ENCODE measurements around the gene WNT8B. TPM values are rescaled to one million over a fixed set of nuclear protein-coding genes. Genes with fewer than 3 reads are reported as not detected.

Gene WNT8B
- total RNA-seq, 2 experiments from 2014 or later = 0.18 to 0.37 TPM

GRCh38 chr10:100506596-100507356 lies 44.0 kb downstream of the WNT8B start:
- ChIA-PET POLR2A (interaction anchor here (0.6 to 9.0 kb wide), 10 partner anchors 8 to 160 kb away, joined by 3 to 102 read pairs (median 4); partner anchors contain the start of genes HIF1AN and SCD), CTCF (interaction anchor here (0.7 to 9.8 kb wide), 12 partner anchors 11 to 236 kb away, joined by 3 to 253 read pairs (median 35); partner anchors contain the start of genes SCD and SEC31B)
- ATAC-seq = no peak
- Mint-ChIP-seq H3K27me3 (ENCODE audit: low read depth) (no peaks in the 10 kb centered on the region), H3K36me3 (ENCODE audit: low read depth) (peaks cover 77% of the 10 kb centered on the region), H3K9me3 (ENCODE audit: insufficient read depth) (no peaks in the 10 kb centered on the region), H3K4me1 (ENCODE audit: low read depth) (peaks cover 88% of the 10 kb centered on the region), H3K27ac (peak overlapping the region; percentile 94), H3K4me3 (peak overlapping the region; percentile 78)
- no peak for DNase-seq

GRCh38 chr10:100507357-100507732 lies 44.5 kb downstream of the WNT8B start:
- ChIA-PET POLR2A (interaction anchor here (0.6 to 9.0 kb wide), 9 partner anchors 9 to 160 kb away, joined by 3 to 102 read pairs (median 4); partner anchors contain the start of genes HIF1AN and SCD), CTCF (interaction anchor here (0.7 to 9.8 kb wide), 15 partner anchors 10 to 236 kb away, joined by 3 to 253 read pairs (median 23); partner anchors contain the start of genes SCD and SEC31B)
- ATAC-seq (no peak), DNase-seq (no peak)
- peak overlapping the region; percentile 94 for H3K27ac Mint-ChIP-seq
- peak overlapping the region; percentile 78 for H3K4me3 Mint-ChIP-seq
- H3K36me3 Mint-ChIP-seq (ENCODE audit: low read depth) = peaks cover 77% of the 10 kb centered on the region
- no peaks in the 10 kb centered on the region for H3K27me3 Mint-ChIP-seq (ENCODE audit: low read depth)
- peaks cover 88% of the 10 kb centered on the region for H3K4me1 Mint-ChIP-seq (ENCODE audit: low read depth)
- no peaks in the 10 kb centered on the region for H3K9me3 Mint-ChIP-seq (ENCODE audit: insufficient read depth)

GRCh38 chr10:100508266-100508665 lies 45.5 kb downstream of the WNT8B start:
- Mint-ChIP-seq H3K9me3 (ENCODE audit: insufficient read depth) (no peaks in the 10 kb centered on the region), H3K4me3 (peak overlapping the region; percentile 78), H3K27ac (peak overlapping the region; percentile 94), H3K4me1 (ENCODE audit: low read depth) (peaks cover 88% of the 10 kb centered on the region), H3K27me3 (ENCODE audit: low read depth) (no peaks in the 10 kb centered on the region), H3K36me3 (ENCODE audit: low read depth) (peaks cover 78% of the 10 kb centered on the region)
- ChIA-PET POLR2A (interaction anchor here (0.7 to 9.0 kb wide), 20 partner anchors 8 to 495 kb away, joined by 3 to 102 read pairs (median 8); partner anchors contain the start of genes HIF1AN, SCD and SEC31B), CTCF (interaction anchor here (1.0 to 9.8 kb wide), 20 partner anchors 9 to 662 kb away, joined by 3 to 253 read pairs (median 16); partner anchors contain the start of genes HIF1AN, PKD2L1, SCD and SEC31B)
- ATAC-seq (peak; percentile 0), DNase-seq (no peak)

- peak overlapping the region; percentile 78 for H3K4me3 Mint-ChIP-seq
- no peaks in the 10 kb centered on the region for H3K27me3 Mint-ChIP-seq (ENCODE audit: low read depth)
- POLR2A ChIA-PET = interaction anchor here (0.7 to 9.0 kb wide), 24 partner anchors 9 to 494 kb away, joined by 3 to 102 read pairs (median 6); partner anchors contain the start of genes BLOC1S2, HIF1AN, PKD2L1 and SCD
- peak; percentile 80 for DNase-seq
- H3K9me3 Mint-ChIP-seq (ENCODE audit: insufficient read depth) = no peaks in the 10 kb centered on the region
- peak overlapping the region; percentile 94 for H3K27ac Mint-ChIP-seq
- CTCF ChIA-PET = interaction anchor here (0.9 to 9.8 kb wide), 25 partner anchors 9 to 663 kb away, joined by 3 to 253 read pairs (median 8); partner anchors contain the start of genes HIF1AN, PKD2L1, SCD and SEC31B
- peaks cover 87% of the 10 kb centered on the region for H3K4me1 Mint-ChIP-seq (ENCODE audit: low read depth)
- H3K36me3 Mint-ChIP-seq (ENCODE audit: low read depth) = peaks cover 76% of the 10 kb centered on the region
- ATAC-seq = peak; percentile 58
These were observed 45.9 kb downstream of the WNT8B start for GRCh38 chr10:100508691-100509150.

- peak; percentile 89 for DNase-seq
- Mint-ChIP-seq H3K9me3 (ENCODE audit: insufficient read depth) (no peaks in the 10 kb centered on the region), H3K4me1 (ENCODE audit: low read depth) (peaks cover 84% of the 10 kb centered on the region), H3K27ac (peak overlapping the region; percentile 94), H3K27me3 (ENCODE audit: low read depth) (no peaks in the 10 kb centered on the region), H3K4me3 (peak overlapping the region; percentile 78), H3K36me3 (ENCODE audit: low read depth) (peaks cover 75% of the 10 kb centered on the region)
- ATAC-seq = peak; percentile 52
- POLR2A ChIA-PET = interaction anchor here (0.9 to 9.0 kb wide), 23 partner anchors 9 to 222 kb away, joined by 3 to 102 read pairs (median 6); partner anchors contain the start of genes BLOC1S2, HIF1AN, PKD2L1 and SCD
- CTCF ChIA-PET = interaction anchor here (0.9 to 9.8 kb wide), 24 partner anchors 8 to 663 kb away, joined by 3 to 253 read pairs (median 10); partner anchors contain the start of genes HIF1AN, PKD2L1, SCD and SEC31B
These were observed 46.5 kb downstream of the WNT8B start for GRCh38 chr10:100509241-100509840.

- ChIA-PET POLR2A (interaction anchor here (0.8 to 9.0 kb wide), 13 partner anchors 8 to 164 kb away, joined by 3 to 102 read pairs (median 17); partner anchors contain the start of genes HIF1AN, NDUFB8, SCD and SEC31B), CTCF (interaction anchor here (1.1 to 9.8 kb wide), 15 partner anchors 7 to 487 kb away, joined by 3 to 253 read pairs (median 25); partner anchors contain the start of genes HIF1AN, NDUFB8, SCD and SEC31B)
- Mint-ChIP-seq H3K4me1 (ENCODE audit: low read depth) (peaks cover 75% of the 10 kb centered on the region), H3K27me3 (ENCODE audit: low read depth) (no peaks in the 10 kb centered on the region), H3K4me3 (peak overlapping the region; percentile 78), H3K27ac (peak overlapping the region; percentile 94), H3K9me3 (ENCODE audit: insufficient read depth) (no peaks in the 10 kb centered on the region), H3K36me3 (ENCODE audit: low read depth) (peaks cover 68% of the 10 kb centered on the region)
- ATAC-seq = peak; percentile 81
- peak; percentile 92 for DNase-seq
These were observed 47.9 kb downstream of the WNT8B start for GRCh38 chr10:100510533-100511308.

GRCh38 chr10:100515612-100516011 lies 52.8 kb downstream of the WNT8B start:
- no peak overlapping the region for H3K4me3 Mint-ChIP-seq
- ChIA-PET CTCF (interaction anchor here (3.9 to 10.2 kb wide), 3 partner anchors 8 to 84 kb away, joined by 146 to 165 read pairs (median 156); no protein-coding TSS in a partner anchor), POLR2A (interaction anchor here (0.6 kb wide), 1 partner anchor 144 kb away, joined by 3 read pairs; no protein-coding TSS in a partner anchor)
- H3K27me3 Mint-ChIP-seq (ENCODE audit: low read depth) = no peaks in the 10 kb centered on the region
- peaks cover 65% of the 10 kb centered on the region for H3K4me1 Mint-ChIP-seq (ENCODE audit: low read depth)
- peaks cover 52% of the 10 kb centered on the region for H3K36me3 Mint-ChIP-seq (ENCODE audit: low read depth)
- DNase-seq = no peak
- no peak for ATAC-seq
- H3K9me3 Mint-ChIP-seq (ENCODE audit: insufficient read depth) = no peaks in the 10 kb centered on the region
- no peak overlapping the region for H3K27ac Mint-ChIP-seq

- ATAC-seq (no peak), DNase-seq (no peak)
- no peaks in the 10 kb centered on the region for H3K9me3 Mint-ChIP-seq (ENCODE audit: insufficient read depth)
- peaks cover 54% of the 10 kb centered on the region for H3K4me1 Mint-ChIP-seq (ENCODE audit: low read depth)
- ChIA-PET POLR2A (interaction anchor here (0.8 to 4.9 kb wide), 3 partner anchors 7 to 171 kb away, joined by 3 to 62 read pairs (median 3); partner anchors contain the start of gene HIF1AN), CTCF (interaction anchor here (0.8 to 10.2 kb wide), 8 partner anchors 9 to 179 kb away, joined by 3 to 165 read pairs (median 52); partner anchors contain the start of genes HIF1AN and NDUFB8)
- H3K27ac Mint-ChIP-seq = peak overlapping the region; percentile 40
- no peak overlapping the region for H3K4me3 Mint-ChIP-seq
- peaks cover 53% of the 10 kb centered on the region for H3K36me3 Mint-ChIP-seq (ENCODE audit: low read depth)
- H3K27me3 Mint-ChIP-seq (ENCODE audit: low read depth) = no peaks in the 10 kb centered on the region
These were observed 54.0 kb downstream of the WNT8B start for GRCh38 chr10:100516847-100517246.

- DNase-seq = peak; percentile 77
- Mint-ChIP-seq H3K36me3 (ENCODE audit: low read depth) (peaks cover 47% of the 10 kb centered on the region), H3K9me3 (ENCODE audit: insufficient read depth) (no peaks in the 10 kb centered on the region), H3K27ac (peak overlapping the region; percentile 35), H3K4me1 (ENCODE audit: low read depth) (peaks cover 41% of the 10 kb centered on the region), H3K4me3 (no peak overlapping the region), H3K27me3 (ENCODE audit: low read depth) (no peaks in the 10 kb centered on the region)
- POLR2A ChIA-PET = interaction anchor here (0.6 to 4.9 kb wide), 10 partner anchors 8 to 36 kb away, joined by 3 to 62 read pairs (median 4); partner anchors contain the start of genes HIF1AN and NDUFB8
- CTCF ChIA-PET = interaction anchor here (0.7 to 10.2 kb wide), 38 partner anchors 10 to 351 kb away, joined by 3 to 165 read pairs (median 6); partner anchors contain the start of genes CWF19L1, HIF1AN, NDUFB8 and PKD2L1
- ATAC-seq = peak; percentile 79
These were observed 56.0 kb downstream of the WNT8B start for GRCh38 chr10:100518761-100519241.
